GM11168 (cell line): ENCODE data around the gene ZNF285.
"Not testable (repeated sequence)": the region's sequence is repeated elsewhere in the genome, so short reads cannot be mapped to it uniquely, and the experiment has no call there.

ENCODE experiments used
- in situ Hi-C: fragments of 300-500 bp; cut with MboI; formaldehyde crosslinking; loops from one replicate; pipeline ENCODE4 v1.12.0; 2022; ENCODE audit warnings: low sequenced_read_pairs; ENCODE audit not compliant: unreplicated experiment

The ZNF285 gene

GRCh38 chr19:44401139-44402115, at the start of gene ZNF285:
Gene ZNF285, minus strand, starts transcription at chr19:44401608. Its CDS starts 4,395 bp downstream, at chr19:44397213.
- in situ Hi-C loops: no loop called here

- in situ Hi-C loops: no loop called here
Measured at GRCh38 chr19:44447916-44448674, 46.7 kb upstream of the ZNF285 start, which contains the start of gene ZNF229. Gene ZNF229, minus strand, starts transcription at chr19:44448472. Its CDS starts 5,625 bp downstream, at chr19:44442847.

GRCh38 chr19:44438441-44438840, 37.0 kb upstream of the ZNF285 start:
- in situ Hi-C loops: no loop called here

DNA sequence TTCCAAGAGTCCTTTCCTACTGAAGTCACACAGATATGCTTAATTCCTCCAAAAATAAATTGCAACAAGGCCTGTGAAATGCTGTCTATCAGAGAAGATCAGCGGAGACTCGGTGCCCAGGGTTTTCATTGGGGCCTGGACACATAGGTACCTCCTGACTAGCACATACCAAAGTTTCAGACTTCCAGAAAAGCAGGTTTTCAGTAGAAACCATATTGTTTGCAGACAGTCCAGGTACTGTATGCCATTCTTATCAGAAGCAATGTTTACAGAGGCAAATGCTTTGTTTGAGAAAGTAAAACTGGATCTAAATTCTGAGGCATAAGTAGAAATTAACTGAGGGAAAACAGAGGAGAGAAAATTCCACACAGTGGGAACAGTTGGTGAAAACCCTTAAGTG, 34.0 kb upstream of the ZNF285 start:
- in situ Hi-C loops: no loop called here

DNA sequence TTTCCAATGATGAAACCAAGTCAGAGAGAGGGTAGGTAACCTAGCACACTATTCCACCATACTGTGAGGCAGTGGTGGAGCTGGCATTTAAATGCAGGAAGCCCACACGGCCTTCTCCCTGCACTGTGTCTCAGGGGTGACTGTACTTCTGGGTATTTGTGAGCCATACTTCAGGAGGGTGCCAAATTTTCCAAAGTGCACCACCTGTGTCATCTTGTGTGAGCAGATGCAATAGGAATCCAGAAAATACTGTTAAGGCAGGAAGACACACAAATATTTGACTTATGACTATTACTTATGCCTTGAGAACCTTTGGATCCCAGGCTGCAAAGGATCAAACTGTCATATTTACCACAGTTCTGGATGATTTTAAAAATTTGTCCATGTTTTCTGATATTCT, 29.5 kb upstream of the ZNF285 start:
- in situ Hi-C loops: no loop called here

DNA sequence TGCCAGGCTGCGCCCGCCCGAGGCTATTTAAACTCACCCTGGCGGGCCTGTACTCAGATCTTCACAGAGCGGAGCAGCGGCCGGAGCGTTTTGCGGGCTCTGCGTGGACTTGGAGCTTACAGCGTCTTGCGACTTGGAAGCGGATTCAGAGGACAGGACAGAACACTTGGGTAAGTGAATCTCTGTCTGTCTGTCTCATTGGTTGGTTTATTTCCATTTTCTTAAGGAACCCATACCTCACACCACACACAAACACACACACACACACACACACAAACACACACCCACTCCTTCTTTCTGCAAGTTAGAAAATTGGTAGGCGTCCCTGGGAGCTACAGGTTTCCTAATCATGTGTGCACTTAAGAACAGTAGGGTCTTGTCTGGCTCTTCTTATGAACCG, 14.1 kb upstream of the ZNF285 start:
- in situ Hi-C loops: not testable (repeated sequence)

- in situ Hi-C loops: not testable (repeated sequence)
Measured at GRCh38 chr19:44389268-44389667, 12.1 kb downstream of the ZNF285 start.

DNA sequence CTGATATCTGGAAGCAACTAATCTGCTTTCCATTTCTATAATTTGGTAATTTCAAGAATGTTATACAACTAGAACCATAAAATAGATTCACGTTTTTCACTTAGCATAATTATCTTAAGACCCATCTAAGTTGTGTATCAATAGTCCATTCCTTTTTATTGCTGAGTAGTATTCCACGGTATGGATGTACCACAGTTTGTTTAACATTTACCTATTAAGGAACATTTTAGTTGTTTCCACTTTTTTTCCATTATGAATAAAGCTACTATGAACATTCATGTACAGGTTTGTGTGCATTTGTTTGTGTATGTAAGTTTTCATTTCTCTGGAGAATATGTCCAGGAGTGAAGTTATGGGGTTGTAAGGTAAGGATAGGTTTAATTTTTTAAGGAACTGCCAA, 26.6 kb downstream of the ZNF285 start:
- in situ Hi-C loops: no loop called here

GRCh38 chr19:44371815-44372480, 29.5 kb downstream of the ZNF285 start:
- in situ Hi-C loops: no loop called here

DNA sequence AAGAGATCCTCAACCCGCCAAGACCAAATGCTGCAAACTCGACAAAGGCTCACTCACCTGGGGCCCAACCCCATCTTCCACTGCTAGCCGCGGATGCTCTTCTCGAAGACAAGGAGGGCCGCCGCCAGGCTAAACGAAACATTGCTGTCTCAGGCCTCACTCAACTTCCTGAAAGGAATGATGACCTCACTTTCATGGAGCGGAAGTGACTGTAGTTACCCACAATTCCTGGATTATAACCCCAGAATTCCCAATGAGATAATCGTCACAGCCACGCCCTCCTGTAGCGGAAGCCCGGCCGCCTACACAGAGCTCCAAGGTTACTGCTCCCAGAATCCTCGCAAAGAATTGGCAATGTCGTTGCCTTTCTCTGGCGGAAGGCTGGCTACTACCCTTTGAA, 34.4 kb downstream of the ZNF285 start:
- in situ Hi-C loops: no loop called here

GRCh38 chr19:44356383-44357111, 44.9 kb downstream of the ZNF285 start, which contains the start of gene ZNF112:
Gene ZNF112, minus strand, starts transcription at chr19:44356680. Its CDS starts 16,141 bp downstream, at chr19:44340539.
- in situ Hi-C loops: no loop called here

- in situ Hi-C loops: no loop called here
Measured at GRCh38 chr19:44346556-44346955, 54.9 kb downstream of the ZNF285 start.

DNA sequence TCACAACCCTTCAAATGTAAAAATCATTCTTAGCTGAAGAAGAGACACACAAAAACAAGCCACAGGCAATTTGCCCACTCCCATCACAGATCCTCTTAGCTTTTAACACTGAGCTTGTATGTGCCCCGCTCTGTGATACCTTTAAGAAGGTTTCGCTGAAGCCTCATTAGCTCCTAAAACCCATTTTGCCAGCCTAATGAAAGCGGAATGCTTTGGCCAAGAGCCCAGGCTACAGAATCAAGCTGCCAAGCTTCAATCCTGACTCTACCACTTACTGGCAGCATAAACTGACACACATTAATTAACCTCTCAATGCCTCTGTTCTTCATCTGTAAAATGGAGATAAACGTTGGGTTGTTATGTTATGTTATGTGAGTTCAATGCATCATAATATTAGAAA, 55.4 kb downstream of the ZNF285 start:
- in situ Hi-C loops: no loop called here

- in situ Hi-C loops: no loop called here
Measured at GRCh38 chr19:44344255-44344654, 57.2 kb downstream of the ZNF285 start.

DNA sequence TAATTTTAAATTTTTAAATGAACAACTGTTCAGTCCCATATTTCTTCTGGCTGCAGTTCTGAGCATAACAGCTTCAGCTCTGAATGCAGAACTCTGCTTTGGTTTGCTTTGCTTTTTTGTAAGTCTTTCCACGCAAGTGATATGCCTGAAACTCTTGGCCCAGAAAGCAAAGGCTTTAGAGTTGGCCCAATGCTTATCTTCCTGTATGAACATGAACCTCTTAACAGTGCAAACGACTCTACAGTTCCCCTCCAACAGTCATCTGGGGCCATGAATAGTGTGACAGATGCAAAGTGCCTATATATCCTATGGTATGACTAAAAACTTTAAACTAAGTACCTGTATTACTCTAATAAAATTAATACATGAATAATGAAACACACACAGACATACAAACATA, 59.6 kb downstream of the ZNF285 start:
- in situ Hi-C loops: no loop called here

- in situ Hi-C loops: not testable (repeated sequence)
Measured at GRCh38 chr19:44334639-44335038, 66.8 kb downstream of the ZNF285 start.
